Measurements from ENCODE around the gene MDGA2.
"Not testable (repeated sequence)": the region's sequence is repeated elsewhere in the genome, so short reads cannot be mapped to it uniquely, and the experiment has no call there.

MDGA2 gene

DNA sequence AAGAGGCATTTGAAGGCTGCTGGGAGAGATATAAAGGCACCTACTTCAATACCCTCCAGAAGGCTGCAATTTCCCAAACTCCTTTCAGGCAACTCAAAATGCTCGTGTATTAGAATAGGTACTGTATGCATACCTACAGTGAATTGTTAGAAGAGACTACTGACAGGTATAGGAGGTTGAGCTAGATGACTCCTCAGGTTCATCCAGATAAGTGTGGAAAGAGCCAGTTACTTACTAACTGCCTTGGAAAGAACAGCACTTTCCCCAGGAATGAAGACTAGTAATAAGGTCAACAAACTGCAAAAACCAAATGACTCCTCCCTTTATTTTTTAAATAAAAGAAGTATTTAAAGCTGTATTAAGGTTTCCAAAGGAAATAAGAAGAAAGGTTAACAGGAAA is 429.0 kb downstream of the MDGA2 start:
- in situ Hi-C loops (cut with MboI; ENCODE audit: low sequenced_read_pairs), result no loop called here

DNA sequence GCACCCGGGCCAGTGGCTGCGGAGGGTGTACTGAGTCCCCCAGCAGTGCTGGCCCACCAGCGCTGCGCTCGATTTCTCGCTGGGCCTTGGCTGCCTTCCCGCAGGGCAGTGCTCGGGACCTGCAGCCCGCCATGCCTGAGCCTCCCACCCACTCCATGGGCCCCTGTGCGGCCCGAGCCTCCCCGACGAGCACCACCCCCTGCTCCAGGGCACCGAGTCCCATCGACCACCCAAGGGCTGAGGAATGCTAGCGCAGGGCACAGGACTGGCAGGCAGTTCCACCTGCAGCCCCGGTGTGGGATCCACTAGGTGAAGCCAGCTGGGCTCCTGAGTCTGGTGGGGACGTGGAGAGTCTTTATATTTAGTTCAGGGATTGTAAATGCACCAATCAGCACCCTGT is 432.8 kb downstream of the MDGA2 start:
- in situ Hi-C loops (cut with MboI; ENCODE audit: low sequenced_read_pairs), result not testable (repeated sequence)

DNA sequence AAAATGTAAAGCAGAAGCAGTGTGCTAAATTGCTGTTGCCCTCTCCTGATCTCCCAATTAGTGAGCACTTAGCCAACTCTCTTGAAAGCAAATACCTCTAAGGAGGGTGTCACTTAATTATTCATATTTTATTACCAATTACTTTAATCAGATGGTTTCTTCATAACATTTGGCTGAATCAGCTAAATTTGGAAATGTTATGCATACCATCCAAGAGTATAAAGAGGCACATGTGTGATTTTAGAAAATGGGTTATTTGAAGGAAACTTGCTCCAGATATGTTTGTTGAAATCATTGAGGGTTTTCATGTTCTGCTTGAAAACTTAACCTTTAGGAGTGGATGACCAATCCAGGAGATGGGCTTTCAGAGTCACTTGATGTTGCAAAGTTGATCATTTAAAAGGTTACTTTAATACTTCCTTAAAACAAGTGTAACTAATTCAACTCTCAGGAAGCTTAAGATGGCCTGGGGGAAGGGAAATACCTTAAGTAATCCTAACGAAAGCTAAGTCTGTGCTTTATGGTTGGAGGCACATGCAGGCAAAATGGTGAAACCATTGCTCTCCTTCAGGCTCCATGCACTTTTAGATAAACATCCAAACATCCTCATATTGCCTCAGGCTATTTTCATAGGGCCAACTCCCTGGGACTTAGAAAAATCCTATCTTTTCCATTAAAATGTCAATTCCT is 434.5 kb downstream of the MDGA2 start:
- in situ Hi-C loops (cut with MboI; ENCODE audit: low sequenced_read_pairs), result no loop called here

DNA sequence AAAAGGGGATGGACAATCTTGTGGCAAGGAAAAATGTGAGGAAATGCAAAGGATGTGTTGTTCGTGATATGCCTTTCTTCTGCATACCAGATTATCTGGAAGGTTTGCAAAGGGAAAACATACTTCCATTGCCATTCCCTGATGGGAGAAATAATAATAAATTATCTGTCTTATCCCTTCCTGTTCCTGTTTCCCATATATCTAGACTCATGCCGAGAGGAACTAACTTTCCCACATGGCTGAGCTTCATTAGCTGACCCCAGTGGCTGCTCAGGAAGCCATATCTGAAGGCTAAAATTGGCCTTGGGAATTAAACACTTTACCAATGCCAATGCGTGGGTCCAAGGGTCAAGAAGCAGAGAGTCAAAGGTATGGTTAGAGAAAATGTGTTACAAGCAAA is 439.8 kb downstream of the MDGA2 start:
- in situ Hi-C loops (cut with MboI; ENCODE audit: low sequenced_read_pairs), result no loop called here

DNA sequence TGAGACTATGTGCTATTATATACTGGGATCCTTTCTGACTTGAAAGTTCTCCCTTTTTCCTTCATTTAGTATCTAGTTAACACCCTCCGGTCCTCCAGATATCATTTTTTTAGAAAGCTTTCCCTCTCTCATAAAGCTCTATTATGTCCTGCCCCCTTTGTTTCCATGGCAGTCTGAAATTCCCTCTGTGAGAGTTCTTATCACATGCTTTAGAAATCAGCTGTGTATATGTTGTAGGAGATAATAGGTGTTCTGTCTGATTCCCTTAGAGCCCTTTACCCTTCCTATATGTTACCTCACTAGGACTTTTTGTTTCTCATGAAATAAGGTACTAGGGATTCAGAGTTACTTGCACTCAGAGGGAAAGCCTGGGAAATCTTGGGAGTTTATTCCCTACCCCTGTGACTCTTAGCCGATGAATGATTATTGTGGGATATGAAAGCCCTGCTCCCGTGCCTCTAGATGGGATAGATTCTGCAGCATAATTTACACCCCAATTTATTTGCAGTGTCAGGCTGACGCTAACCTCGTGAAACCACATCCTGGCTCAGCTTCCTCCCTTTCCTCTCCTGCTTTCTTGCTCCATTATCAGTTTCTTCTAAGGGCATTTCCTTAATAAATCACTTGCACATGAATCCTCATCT is 448.4 kb downstream of the MDGA2 start:
- in situ Hi-C loops (cut with MboI; ENCODE audit: low sequenced_read_pairs), result no loop called here

DNA sequence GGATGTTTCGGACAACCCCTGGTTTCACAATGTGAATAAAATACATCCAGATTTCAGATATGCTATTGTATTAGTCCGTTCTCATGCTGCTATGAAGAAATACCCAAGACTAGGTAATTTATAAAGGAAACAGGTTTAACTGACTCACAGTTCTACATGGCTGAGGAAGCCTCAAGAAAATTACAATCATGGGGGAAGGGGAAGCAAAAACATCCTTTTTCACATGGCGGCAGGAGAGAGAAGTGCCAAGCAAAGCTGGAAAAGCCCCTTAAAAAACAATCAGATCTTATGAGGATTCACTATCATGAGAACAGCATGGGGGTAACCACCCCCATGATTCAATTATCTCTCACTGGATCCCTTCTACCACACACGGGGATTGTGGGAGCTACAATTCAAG is 451.7 kb downstream of the MDGA2 start:
- in situ Hi-C loops (cut with MboI; ENCODE audit: low sequenced_read_pairs), result no loop called here

DNA sequence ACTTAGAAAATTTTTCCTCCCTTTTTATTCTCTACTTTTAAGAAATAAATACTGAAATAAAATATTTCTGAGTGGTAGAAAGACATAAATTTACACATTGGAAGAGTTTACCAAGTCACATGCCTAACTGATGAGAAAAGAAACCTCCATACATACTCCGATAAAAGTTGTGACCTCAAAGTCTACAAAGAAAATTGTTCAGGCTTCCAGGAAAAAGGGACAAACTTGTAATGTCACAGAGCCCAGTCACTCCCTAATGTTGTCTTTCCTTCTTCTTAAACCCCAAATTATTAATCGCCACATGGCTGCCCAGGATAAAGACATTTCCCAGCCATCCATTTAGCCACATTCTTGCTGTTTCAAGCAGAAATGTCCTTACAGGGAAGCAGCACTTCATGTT is 455.3 kb downstream of the MDGA2 start:
- in situ Hi-C loops (cut with MboI; ENCODE audit: low sequenced_read_pairs), result no loop called here

DNA sequence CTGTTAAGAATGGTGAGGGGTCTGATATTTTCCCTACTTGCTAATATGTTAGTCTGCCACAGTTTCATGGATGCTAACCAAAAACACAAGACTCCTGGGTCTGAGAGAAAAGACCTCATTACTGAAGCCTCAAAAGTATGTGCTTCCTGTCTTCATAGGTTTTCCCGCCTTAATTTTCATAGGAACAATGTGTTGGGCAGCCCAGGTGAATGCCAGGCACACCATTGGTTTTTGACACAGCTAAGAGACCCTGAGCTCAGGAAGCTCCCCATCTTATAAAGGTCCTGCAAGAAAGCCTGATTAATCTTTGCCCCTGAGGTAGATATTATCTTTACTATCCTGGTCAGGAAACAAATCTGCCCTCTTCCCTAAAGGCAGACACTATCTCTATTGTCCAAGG is 464.1 kb downstream of the MDGA2 start:
- in situ Hi-C loops (cut with MboI; ENCODE audit: low sequenced_read_pairs), result no loop called here

GRCh38 chr14:47210099-47210498 is 465.3 kb downstream of the MDGA2 start:
- in situ Hi-C loops (cut with MboI; ENCODE audit: low sequenced_read_pairs), result no loop called here

- in situ Hi-C loops (cut with MboI; ENCODE audit: low sequenced_read_pairs), result no loop called here
These were observed 467.0 kb downstream of the MDGA2 start for GRCh38 chr14:47208434-47208833.

- in situ Hi-C loops (cut with MboI; ENCODE audit: low sequenced_read_pairs), result no loop called here
These were observed 467.8 kb downstream of the MDGA2 start for GRCh38 chr14:47207617-47208016.

GRCh38 chr14:47200740-47201139 is 474.7 kb downstream of the MDGA2 start:
- in situ Hi-C loops (cut with MboI; ENCODE audit: low sequenced_read_pairs), result no loop called here

GRCh38 chr14:47195582-47195981 is 479.8 kb downstream of the MDGA2 start:
- in situ Hi-C loops (cut with MboI; ENCODE audit: low sequenced_read_pairs), result no loop called here

GRCh38 chr14:47194055-47194454 is 481.4 kb downstream of the MDGA2 start:
- in situ Hi-C loops (cut with MboI; ENCODE audit: low sequenced_read_pairs), result no loop called here

GRCh38 chr14:47192203-47192602 is 483.2 kb downstream of the MDGA2 start:
- in situ Hi-C loops (cut with MboI; ENCODE audit: low sequenced_read_pairs), result not testable (repeated sequence)

- in situ Hi-C loops (cut with MboI; ENCODE audit: low sequenced_read_pairs), result no loop called here
These were observed 483.7 kb downstream of the MDGA2 start for GRCh38 chr14:47191700-47192099.

DNA sequence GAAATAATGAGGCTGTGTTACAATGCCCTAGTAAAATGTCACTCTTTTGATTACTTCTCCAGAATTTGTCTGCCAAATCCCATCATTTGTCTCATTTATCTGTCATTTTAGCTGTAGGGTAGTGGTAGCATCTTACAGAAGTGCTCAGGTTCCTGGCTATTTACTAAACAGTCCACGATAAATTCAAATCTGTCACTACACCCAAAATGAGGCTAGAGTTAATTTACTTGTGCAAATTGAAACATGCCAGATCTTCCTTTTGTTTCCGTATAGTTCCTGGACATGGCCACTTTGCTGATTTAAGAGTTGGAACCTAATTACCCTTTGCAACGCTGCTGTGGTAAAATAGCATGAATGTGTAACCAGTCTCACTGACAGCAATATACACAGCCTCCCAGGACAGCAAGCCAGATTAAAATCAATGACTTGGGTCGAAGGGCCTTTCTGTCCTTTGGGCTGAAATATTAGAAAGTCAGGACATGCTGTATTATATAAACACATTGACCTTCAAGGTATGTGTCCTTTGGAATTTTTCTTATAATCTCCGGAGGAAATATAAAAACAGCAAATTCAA is 485.4 kb downstream of the MDGA2 start:
- in situ Hi-C loops (cut with MboI; ENCODE audit: low sequenced_read_pairs), result no loop called here

DNA sequence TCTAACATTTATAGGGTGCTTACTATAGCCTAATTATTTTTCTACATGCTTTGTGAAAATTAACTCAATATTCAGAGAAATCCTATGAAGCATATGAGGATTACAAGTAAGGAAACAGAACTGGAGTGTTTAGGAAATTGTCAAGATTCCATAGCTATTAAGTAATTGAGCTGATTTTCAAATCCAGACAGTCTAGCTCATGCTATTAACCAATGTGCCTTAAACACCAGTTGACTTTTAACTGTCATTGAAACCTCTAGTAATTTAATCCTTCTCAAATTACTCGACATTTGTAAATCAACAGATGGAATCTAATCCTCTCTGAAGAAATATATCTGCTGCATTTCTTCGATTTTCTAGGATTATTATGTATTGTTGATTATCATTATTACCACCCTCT is 488.9 kb downstream of the MDGA2 start:
- in situ Hi-C loops (cut with MboI; ENCODE audit: low sequenced_read_pairs), result no loop called here

DNA sequence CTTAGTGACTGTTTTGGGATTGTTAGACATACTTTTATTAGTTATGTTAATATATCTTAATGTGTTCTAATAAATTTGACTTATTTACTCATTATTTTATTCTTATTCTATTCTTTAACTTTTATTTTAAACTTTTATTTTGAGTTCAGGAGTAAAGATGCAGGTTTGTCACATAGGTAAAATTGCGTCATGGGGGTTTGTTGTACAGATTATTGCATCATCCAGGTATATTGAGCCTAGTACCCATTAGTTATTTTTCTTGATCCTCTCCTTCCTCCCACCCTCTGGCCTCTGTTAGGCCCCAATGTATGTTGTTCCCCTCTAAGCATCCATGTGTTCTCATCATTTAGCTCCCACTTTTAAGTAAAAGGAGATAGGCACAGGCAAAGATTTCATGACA is 495.5 kb downstream of the MDGA2 start:
- in situ Hi-C loops (cut with MboI; ENCODE audit: low sequenced_read_pairs), result no loop called here

DNA sequence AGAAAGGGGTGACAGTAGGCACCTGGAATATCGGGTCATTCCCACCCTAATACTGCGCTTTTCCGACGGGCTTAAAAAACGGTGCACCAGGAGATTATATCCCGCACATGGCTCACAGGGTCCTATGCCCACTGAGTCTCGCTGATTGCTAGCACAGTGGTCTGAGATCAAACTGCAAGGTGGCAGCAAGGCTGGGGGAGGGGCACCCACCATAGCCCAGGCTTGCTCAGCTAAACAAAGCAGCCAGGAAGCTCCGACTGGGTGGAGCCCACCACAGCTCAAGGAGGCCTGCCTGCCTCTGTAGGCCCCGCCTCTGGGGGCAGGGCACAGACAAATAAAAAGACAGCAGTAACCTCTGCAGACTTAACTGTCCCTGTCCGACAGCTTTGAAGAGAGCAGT is 503.5 kb downstream of the MDGA2 start:
- in situ Hi-C loops (cut with MboI; ENCODE audit: low sequenced_read_pairs), result not testable (repeated sequence)

DNA sequence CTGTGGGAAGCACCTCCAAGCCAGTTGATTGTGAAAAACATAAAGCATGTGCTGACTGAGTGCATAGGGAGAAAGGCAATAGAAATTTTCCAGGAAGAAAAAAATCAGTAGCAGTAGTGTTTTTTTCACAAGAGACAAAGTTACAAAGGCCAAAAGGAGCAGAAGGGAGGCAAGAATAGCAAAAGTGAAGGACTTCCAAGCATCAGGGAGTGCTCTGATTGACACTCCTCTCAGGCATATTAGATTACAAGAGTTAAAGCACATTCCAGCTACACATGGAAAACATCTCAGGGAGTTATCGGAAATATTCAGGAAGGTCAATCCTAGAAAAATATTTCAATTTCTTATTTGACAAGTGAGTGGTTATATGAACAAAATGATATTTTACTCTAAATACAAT is 508.0 kb downstream of the MDGA2 start:
- in situ Hi-C loops (cut with MboI; ENCODE audit: low sequenced_read_pairs), result no loop called here

- in situ Hi-C loops (cut with MboI; ENCODE audit: low sequenced_read_pairs), result no loop called here
These were observed 520.0 kb downstream of the MDGA2 start for GRCh38 chr14:47155395-47155794.
